ENCODE data around the gene DARS1.

DARS1 gene

DNA sequence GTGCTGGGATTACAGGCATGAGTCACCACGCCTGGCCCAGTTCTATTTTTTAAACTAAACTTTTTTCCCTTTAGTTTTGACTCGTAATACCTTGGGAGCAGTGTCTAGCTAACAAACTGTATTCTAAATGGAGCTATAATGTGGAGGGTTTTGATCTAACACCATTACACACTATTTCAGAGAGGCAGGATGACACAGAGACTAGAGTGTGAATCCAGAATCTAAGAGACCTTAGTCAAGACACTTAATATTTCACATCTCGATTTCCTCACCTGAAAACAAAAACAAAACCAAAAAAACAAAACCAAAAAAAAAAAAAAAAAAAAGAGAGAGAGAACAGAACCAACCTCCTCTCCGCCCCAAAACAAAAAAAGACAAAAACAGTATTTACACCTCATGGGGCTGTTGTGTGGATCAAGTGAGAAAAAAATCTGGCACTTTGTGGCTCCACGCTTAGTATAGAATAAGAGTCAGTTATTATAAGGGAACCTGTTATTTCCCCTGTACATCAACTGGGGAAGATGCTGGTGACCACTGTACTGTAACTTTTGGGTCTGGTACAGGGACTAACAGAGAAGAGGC lies 31.3 kb downstream of the DARS1 start:
- no peak overlapping the region for H3K27ac Mint-ChIP-seq
- H3K4me1 Mint-ChIP-seq = no peaks in the 10 kb centered on the region
- no peak overlapping the region for H3K4me3 Mint-ChIP-seq
- H3K36me3 Mint-ChIP-seq (ENCODE audit: low read depth) = peaks cover 43% of the 10 kb centered on the region
- TF ChIP-seq, protein P1, sequence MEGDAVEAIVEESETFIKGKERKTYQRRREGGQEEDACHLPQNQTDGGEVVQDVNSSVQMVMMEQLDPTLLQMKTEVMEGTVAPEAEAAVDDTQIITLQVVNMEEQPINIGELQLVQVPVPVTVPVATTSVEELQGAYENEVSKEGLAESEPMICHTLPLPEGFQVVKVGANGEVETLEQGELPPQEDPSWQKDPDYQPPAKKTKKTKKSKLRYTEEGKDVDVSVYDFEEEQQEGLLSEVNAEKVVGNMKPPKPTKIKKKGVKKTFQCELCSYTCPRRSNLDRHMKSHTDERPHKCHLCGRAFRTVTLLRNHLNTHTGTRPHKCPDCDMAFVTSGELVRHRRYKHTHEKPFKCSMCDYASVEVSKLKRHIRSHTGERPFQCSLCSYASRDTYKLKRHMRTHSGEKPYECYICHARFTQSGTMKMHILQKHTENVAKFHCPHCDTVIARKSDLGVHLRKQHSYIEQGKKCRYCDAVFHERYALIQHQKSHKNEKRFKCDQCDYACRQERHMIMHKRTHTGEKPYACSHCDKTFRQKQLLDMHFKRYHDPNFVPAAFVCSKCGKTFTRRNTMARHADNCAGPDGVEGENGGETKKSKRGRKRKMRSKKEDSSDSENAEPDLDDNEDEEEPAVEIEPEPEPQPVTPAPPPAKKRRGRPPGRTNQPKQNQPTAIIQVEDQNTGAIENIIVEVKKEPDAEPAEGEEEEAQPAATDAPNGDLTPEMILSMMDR (IDR thresholded peaks at IDR 0.05; ENCODE audit: unreplicated experiment in 3 of 3) = no peak
- H3K9me3 Mint-ChIP-seq = no peaks in the 10 kb centered on the region
- H3K27me3 Mint-ChIP-seq (ENCODE audit: low read depth) = no peaks in the 10 kb centered on the region

DNA sequence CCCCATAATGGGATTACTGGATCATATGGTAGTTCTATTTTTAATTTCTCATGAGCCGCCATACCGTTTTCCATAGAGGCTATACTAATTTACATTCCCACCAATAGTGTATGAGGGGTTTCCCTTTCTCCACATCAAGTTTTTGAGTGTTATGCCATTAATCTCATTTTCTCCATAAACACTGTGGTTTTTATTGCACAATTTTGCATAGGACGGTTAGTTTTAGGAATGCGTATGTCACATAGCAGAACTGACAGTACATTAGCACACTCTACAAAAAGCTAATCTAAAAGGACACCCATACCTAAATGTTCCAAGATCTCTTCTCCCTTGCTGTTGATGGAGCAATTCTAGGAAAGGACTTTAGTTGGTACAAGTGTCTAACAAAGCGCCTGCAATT lies 32.5 kb downstream of the DARS1 start:
- no peak overlapping the region for H3K27ac Mint-ChIP-seq
- H3K9me3 Mint-ChIP-seq = no peaks in the 10 kb centered on the region
- H3K4me1 Mint-ChIP-seq = no peaks in the 10 kb centered on the region
- H3K36me3 Mint-ChIP-seq (ENCODE audit: low read depth) = peaks cover 40% of the 10 kb centered on the region
- no peaks in the 10 kb centered on the region for H3K27me3 Mint-ChIP-seq (ENCODE audit: low read depth)
- TF ChIP-seq, protein P1 (IDR thresholded peaks at IDR 0.05; ENCODE audit: unreplicated experiment in 3 of 3) = no peak
- H3K4me3 Mint-ChIP-seq = no peak overlapping the region

DNA sequence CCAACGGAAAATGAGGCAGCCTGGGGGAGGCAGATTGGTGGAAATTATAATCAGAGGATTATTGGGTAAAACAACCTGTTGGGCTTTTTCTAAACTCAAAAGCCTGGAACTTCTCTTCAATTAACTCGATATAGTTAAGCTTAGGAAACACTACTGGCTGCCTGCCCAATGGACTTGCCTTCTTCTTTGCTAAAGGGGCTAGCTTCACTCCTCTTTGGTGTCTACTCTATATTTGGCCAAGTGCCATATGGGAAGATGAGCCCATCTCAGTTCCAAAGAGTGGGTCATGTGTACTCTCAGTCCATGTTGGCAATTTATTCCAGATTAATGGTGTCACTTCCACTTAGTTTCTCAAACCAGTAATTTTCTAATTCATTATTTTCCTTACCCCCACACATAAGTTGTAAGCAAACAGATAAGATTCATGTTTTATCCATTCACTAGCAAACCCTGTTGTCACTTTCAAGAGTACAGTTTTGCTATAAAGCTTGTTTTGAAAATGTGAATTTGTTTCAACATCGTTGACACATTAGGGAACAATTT lies 34.3 kb downstream of the DARS1 start:
- Mint-ChIP-seq H3K4me1 (no peaks in the 10 kb centered on the region), H3K9me3 (no peaks in the 10 kb centered on the region), H3K27me3 (ENCODE audit: low read depth) (no peaks in the 10 kb centered on the region), H3K27ac (peak overlapping the region in 1 of 3 experiments; percentile 3), H3K36me3 (ENCODE audit: low read depth) (peaks cover 40% of the 10 kb centered on the region), H3K4me3 (no peak overlapping the region)
- TF ChIP-seq, protein P1 (IDR thresholded peaks at IDR 0.05; ENCODE audit: unreplicated experiment in 3 of 3) = no peak

DNA sequence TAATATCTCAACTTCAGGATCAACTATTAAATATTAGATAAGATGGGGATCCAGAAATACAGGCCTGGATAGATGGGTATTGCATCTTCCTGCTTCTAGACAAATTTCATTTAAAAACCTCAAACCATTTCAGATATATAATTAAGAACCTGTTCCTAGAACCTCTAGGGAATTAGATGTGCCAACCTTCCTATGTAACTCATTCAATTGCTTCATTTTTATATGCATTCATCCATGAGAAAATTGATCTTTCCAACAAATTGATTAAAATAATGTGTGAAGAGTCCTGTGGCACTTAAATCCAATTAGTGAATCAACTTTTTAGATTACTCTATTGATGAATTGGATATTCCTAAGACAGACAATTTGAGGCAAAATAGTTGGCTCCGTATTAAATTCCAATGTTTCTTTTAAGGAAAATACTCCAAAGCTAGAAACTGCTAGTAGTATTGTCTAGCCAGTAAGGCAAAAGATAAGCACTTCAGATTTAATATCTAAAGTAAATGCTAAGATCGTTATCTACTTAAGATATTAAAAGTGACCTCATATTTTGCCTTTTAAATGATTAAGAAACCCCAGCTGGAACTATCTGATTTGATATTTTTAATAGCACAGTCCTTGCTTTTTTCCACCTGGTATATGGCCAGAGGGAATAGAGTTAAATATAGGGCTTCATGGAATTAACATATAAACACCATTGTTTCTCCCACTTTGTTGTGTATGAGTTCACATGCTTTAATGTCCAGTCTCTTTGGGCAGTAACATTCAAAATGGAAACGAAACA lies 35.8 kb downstream of the DARS1 start:
- H3K27ac Mint-ChIP-seq = peak overlapping the region in 2 of 3 experiments; percentile 0 to 3
- H3K27me3 Mint-ChIP-seq (ENCODE audit: low read depth) = no peaks in the 10 kb centered on the region
- peaks cover 48% of the 10 kb centered on the region for H3K36me3 Mint-ChIP-seq (ENCODE audit: low read depth)
- TF ChIP-seq, protein P1 (IDR thresholded peaks at IDR 0.05; ENCODE audit: unreplicated experiment in 3 of 3) = no peak
- H3K4me3 Mint-ChIP-seq = no peak overlapping the region
- H3K9me3 Mint-ChIP-seq = no peaks in the 10 kb centered on the region
- no peaks in the 10 kb centered on the region for H3K4me1 Mint-ChIP-seq

DNA sequence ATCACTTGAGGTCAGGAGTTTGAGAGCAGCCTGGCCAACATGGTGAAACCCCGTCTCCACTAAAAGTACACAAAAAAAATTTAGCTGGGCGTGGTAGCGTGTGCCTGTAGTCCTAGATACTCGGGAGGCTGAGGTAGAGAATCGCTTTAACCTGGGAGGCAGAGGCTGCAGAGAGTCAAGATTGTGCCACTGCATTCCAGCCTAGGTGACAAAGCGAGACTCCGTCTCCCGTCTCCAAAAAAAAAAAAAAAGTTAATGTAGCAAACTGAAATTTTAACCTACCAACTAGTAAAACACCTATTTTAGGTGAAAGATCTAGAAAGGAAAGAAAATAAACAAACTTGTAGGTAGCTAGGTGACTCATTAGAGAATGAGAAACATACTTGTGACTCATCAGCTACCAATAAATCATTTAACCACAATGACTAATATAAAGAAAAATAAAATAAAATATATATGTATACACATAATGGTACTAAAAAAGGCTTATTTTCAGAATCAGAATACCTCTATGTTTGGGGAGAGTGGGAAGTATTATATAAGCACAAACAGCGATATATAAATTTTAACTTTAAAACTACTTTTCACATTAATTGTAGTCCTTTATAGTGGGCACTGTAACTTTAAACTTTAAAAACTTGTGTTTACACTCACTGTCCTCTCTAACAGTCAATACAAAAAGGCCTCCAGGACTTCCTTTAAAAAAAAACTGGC lies 36.6 kb downstream of the DARS1 start:
- no peaks in the 10 kb centered on the region for H3K9me3 Mint-ChIP-seq
- H3K4me3 Mint-ChIP-seq = no peak overlapping the region
- H3K4me1 Mint-ChIP-seq = no peaks in the 10 kb centered on the region
- H3K27me3 Mint-ChIP-seq (ENCODE audit: low read depth) = no peaks in the 10 kb centered on the region
- H3K27ac Mint-ChIP-seq = no peak overlapping the region
- peaks cover 49% of the 10 kb centered on the region for H3K36me3 Mint-ChIP-seq (ENCODE audit: low read depth)
- TF ChIP-seq, protein P1 (IDR thresholded peaks at IDR 0.05; ENCODE audit: unreplicated experiment in 3 of 3) = no peak

Measured in nephron (organoid).